ENCODE measurements around the gene ARFGAP1.

ARFGAP1 gene

GRCh38 chr20:63261060-63261794 is 11.4 kb upstream of the ARFGAP1 start:
- DNase-seq = no peak

- no peak for DNase-seq
Measured at GRCh38 chr20:63261795-63262528, 10.7 kb upstream of the ARFGAP1 start.

- DNase-seq = no peak
Measured at GRCh38 chr20:63262836-63263235, 9.8 kb upstream of the ARFGAP1 start.

- DNase-seq = no peak
Measured at GRCh38 chr20:63264000-63264399, 8.6 kb upstream of the ARFGAP1 start.

GRCh38 chr20:63264519-63264918 is 8.1 kb upstream of the ARFGAP1 start:
- DNase-seq = no peak

GRCh38 chr20:63265891-63266515 is 6.6 kb upstream of the ARFGAP1 start:
- no peak for DNase-seq

GRCh38 chr20:63267691-63268090 is 4.9 kb upstream of the ARFGAP1 start:
- no peak for DNase-seq

GRCh38 chr20:63268256-63268655 is 4.4 kb upstream of the ARFGAP1 start:
- no peak for DNase-seq

- DNase-seq = no peak
Measured at GRCh38 chr20:63268671-63269439, 3.8 kb upstream of the ARFGAP1 start.

- DNase-seq = no peak
Measured at GRCh38 chr20:63269724-63270123, 2.9 kb upstream of the ARFGAP1 start.

- DNase-seq = no peak
Measured at GRCh38 chr20:63270606-63271325, 1.8 kb upstream of the ARFGAP1 start.

- DNase-seq = no peak
Measured at GRCh38 chr20:63273059-63273579, 506 bp downstream of the ARFGAP1 start.

GRCh38 chr20:63273635-63274380 is 1.2 kb downstream of the ARFGAP1 start:
- no peak for DNase-seq

- no peak for DNase-seq
Measured at GRCh38 chr20:63274381-63275228, 2.0 kb downstream of the ARFGAP1 start.

- DNase-seq = no peak
Measured at GRCh38 chr20:63275825-63276224, 3.2 kb downstream of the ARFGAP1 start.

GRCh38 chr20:63276956-63277355 is 4.3 kb downstream of the ARFGAP1 start:
- DNase-seq = no peak

- no peak for DNase-seq
Measured at GRCh38 chr20:63277466-63278272, 5.1 kb downstream of the ARFGAP1 start.

GRCh38 chr20:63278661-63279060 is 6.0 kb downstream of the ARFGAP1 start:
- no peak for DNase-seq

GRCh38 chr20:63279931-63280330 is 7.3 kb downstream of the ARFGAP1 start:
- no peak for DNase-seq

GRCh38 chr20:63280371-63280770 is 7.8 kb downstream of the ARFGAP1 start:
- DNase-seq = no peak
